ENCODE data around the gene OPCML.

Gene OPCML

DNA sequence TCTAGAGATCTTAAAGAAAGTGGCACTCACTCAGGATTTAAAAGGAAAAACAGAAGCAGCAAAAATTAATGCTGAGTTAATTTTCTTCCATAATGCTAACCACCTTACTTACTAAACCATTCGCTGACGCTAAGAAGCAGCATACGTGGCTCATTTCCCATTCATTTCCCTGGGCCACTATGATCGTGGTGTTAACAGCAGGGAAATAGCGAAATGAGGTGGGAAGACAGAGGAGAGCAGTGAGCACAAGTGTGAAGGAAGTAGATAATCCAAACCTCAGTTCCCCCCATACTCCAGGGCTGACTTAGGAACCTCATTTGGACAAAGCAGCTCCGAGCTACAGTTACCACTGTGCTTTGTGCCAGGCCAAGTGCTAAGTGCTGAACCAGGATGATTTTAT, 723.2 kb downstream of the OPCML start:
- no peaks in the 10 kb centered on the region for H3K36me3 Mint-ChIP-seq (ENCODE audit: low read depth)
- H3K4me1 Mint-ChIP-seq (ENCODE audit: low read depth), result no peaks in the 10 kb centered on the region
- no peaks in the 10 kb centered on the region for H3K27me3 Mint-ChIP-seq (ENCODE audit: low read depth)
- no peak overlapping the region for H3K4me3 Mint-ChIP-seq
- H3K27ac Mint-ChIP-seq, result no peak overlapping the region
- peaks cover 6% of the 10 kb centered on the region for H3K9me3 Mint-ChIP-seq
- DNase-seq (ENCODE audit: low spot score), result no peak

DNA sequence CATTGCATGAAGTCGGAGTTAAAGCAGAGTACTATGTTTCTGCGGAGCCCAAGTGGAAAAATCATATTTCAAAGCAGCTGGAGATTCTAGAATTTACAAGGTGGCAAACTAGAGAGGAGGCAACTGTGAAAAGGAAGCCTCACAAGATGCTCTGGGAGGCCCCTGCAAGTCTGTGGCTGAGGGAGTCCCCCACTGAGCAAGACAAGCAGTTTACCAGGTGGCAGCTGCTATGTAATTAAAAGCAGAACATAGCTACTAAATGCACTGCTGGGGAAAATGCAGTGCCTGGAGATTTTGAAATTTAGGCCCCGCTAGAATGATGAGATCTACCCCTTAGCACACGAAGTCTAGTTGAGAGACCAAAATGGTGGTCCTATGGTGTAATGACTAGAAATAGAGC, 728.0 kb downstream of the OPCML start:
- Mint-ChIP-seq H3K9me3 (peaks cover 3% of the 10 kb centered on the region), H3K4me3 (no peak overlapping the region), H3K4me1 (ENCODE audit: low read depth) (no peaks in the 10 kb centered on the region), H3K27me3 (ENCODE audit: low read depth) (no peaks in the 10 kb centered on the region), H3K36me3 (ENCODE audit: low read depth) (no peaks in the 10 kb centered on the region), H3K27ac (no peak overlapping the region)
- no peak for DNase-seq (ENCODE audit: low spot score)

DNA sequence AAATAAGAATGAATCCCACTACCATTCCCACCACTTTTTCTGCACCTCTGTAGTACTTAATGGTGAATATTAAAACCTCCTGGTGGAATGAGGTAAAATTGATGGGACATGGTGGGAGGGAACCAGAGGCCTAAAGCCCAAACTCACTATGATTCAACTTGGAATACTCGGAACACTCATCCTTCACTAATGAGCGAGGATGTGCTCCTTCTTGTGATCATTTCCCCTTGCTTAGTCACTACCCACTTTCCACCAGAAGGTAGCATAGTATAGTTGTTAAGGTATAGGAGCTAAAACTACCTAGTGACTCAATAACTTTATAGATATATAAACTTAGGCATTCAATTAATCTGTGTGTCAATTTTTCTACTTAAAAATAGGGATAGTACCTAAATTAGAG, 728.9 kb downstream of the OPCML start:
- H3K27me3 Mint-ChIP-seq (ENCODE audit: low read depth), result no peaks in the 10 kb centered on the region
- H3K27ac Mint-ChIP-seq, result no peak overlapping the region
- peaks cover 3% of the 10 kb centered on the region for H3K9me3 Mint-ChIP-seq
- DNase-seq (ENCODE audit: low spot score), result no peak
- H3K36me3 Mint-ChIP-seq (ENCODE audit: low read depth), result no peaks in the 10 kb centered on the region
- no peaks in the 10 kb centered on the region for H3K4me1 Mint-ChIP-seq (ENCODE audit: low read depth)
- no peak overlapping the region for H3K4me3 Mint-ChIP-seq

DNA sequence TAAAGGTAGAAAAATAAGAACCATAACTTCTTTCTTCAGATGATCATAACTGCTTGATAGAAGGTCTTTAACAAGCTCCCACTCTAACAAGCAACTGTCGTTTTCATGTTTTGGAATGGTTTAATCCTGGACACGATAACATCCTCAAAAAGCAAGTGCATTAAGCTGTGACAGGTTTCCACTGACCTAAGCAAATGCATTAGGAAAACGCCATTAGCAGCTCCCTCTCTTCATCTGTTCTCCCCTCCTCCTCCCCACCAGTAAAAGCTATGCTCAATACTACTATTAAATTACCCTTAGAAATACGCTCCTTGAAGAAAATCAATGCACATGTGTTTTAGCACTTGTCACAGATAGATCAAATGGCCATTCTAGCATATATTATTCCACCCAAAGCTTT, 729.4 kb downstream of the OPCML start:
- no peak overlapping the region for H3K4me3 Mint-ChIP-seq
- H3K27me3 Mint-ChIP-seq (ENCODE audit: low read depth), result no peaks in the 10 kb centered on the region
- no peak overlapping the region for H3K27ac Mint-ChIP-seq
- no peak for DNase-seq (ENCODE audit: low spot score)
- H3K4me1 Mint-ChIP-seq (ENCODE audit: low read depth), result no peaks in the 10 kb centered on the region
- peaks cover 3% of the 10 kb centered on the region for H3K9me3 Mint-ChIP-seq
- no peaks in the 10 kb centered on the region for H3K36me3 Mint-ChIP-seq (ENCODE audit: low read depth)

DNA sequence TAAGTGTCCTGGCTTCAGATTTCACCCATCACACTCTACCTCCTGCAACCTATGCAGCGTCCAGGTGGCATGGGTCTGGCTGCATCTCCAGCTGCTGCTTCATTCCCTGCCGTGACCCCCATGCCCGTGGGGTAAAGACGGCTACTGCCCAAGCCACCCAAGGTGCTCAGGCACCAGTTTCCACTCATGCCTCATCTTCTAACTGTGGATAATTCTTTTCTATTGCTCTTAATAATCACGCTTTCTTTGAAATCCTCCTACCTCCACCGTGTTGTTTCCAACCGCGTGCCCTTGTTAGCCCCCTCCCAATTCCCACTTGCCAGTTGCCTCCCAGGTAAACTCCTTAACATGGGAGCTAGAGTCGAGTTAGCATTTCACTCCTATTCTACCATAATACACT, 738.5 kb downstream of the OPCML start:
- no peak overlapping the region for H3K27ac Mint-ChIP-seq
- no peaks in the 10 kb centered on the region for H3K4me1 Mint-ChIP-seq (ENCODE audit: low read depth)
- no peak for DNase-seq (ENCODE audit: low spot score)
- H3K27me3 Mint-ChIP-seq (ENCODE audit: low read depth), result no peaks in the 10 kb centered on the region
- H3K36me3 Mint-ChIP-seq (ENCODE audit: low read depth), result no peaks in the 10 kb centered on the region
- H3K4me3 Mint-ChIP-seq, result no peak overlapping the region
- no peaks in the 10 kb centered on the region for H3K9me3 Mint-ChIP-seq

DNA sequence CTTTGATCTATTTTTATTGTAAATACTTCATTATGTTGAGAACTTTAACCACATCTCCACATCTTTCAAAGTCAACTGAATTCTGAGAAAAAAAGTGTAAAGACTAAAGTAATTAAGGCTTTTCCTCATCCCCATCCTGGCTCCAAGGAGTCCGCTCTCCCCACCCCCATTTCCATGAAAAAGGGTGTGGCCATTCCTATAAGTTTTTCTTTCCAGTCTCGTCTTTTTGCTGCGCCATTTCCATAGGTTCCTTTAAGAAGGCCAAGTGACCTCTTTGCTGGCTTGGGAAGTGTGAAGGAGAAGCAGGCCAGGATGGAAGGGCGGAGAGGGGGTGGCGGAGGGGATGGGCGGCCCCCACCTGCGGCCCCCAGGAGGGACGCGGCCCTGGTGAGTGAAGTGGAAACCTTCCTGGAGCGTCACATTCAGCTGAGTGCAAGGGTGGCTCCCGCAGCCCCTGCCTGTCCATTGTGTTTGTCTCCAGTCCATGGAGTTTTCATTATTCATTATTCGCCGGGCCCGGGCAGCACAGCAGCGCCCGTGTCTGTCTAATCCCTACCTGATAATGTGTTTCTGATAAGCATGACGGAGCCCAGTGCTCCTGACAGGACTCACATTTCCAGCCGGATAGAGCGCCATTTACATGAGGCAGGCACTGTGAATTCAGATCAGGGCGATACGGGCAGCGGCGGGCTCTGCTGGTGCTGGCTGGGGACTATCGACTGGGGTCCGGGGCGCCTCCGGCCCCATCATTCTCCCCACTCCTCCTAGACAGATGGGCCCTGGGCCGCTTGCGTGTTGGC, 739.8 kb downstream of the OPCML start:
- DNase-seq (ENCODE audit: low spot score), result no peak
- no peaks in the 10 kb centered on the region for H3K4me1 Mint-ChIP-seq (ENCODE audit: low read depth)
- no peak overlapping the region for H3K27ac Mint-ChIP-seq
- H3K27me3 Mint-ChIP-seq (ENCODE audit: low read depth), result no peaks in the 10 kb centered on the region
- H3K4me3 Mint-ChIP-seq, result no peak overlapping the region
- H3K9me3 Mint-ChIP-seq, result no peaks in the 10 kb centered on the region
- no peaks in the 10 kb centered on the region for H3K36me3 Mint-ChIP-seq (ENCODE audit: low read depth)

DNA sequence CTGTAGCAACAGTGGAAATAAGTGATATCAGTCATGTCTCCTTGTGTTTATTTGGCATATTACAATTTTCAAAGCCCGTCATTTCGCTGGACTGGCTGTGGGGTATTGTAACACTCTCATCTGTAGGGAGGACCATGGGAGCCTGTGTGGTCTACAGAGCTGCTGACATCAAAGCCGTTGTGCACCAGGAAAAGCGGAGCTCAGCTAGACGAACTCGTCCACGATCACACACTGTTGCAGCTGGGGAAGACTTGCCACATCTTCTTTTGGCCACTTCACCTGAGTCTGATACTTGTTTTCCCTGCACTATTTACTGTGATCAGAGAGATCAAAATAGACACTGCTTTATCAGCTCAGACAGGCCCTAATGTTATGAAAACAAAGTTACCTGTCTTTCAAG, 741.3 kb downstream of the OPCML start:
- H3K9me3 Mint-ChIP-seq, result no peaks in the 10 kb centered on the region
- no peak for DNase-seq (ENCODE audit: low spot score)
- H3K4me1 Mint-ChIP-seq (ENCODE audit: low read depth), result no peaks in the 10 kb centered on the region
- H3K4me3 Mint-ChIP-seq, result no peak overlapping the region
- H3K36me3 Mint-ChIP-seq (ENCODE audit: low read depth), result no peaks in the 10 kb centered on the region
- no peaks in the 10 kb centered on the region for H3K27me3 Mint-ChIP-seq (ENCODE audit: low read depth)
- no peak overlapping the region for H3K27ac Mint-ChIP-seq

DNA sequence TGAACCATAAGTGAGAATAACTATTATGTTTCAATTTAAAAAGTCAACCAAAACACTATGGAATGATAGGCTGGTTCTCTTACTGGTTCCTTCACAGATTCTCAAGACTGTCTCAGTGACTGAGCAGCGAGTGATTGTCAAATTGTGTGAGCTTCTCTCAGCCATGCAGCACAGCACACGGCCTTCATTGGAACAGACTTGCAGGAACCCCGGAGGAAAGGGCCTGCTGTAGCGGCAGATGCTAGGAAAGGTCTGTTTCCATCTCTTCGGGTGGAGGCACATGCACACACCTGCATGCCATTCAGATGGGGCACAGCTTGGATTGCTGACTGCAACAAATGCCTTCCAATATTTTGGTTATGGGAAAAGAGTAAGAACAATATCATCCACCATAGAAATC, 741.8 kb downstream of the OPCML start:
- Mint-ChIP-seq H3K4me1 (ENCODE audit: low read depth) (no peaks in the 10 kb centered on the region), H3K36me3 (ENCODE audit: low read depth) (no peaks in the 10 kb centered on the region), H3K9me3 (no peaks in the 10 kb centered on the region), H3K4me3 (no peak overlapping the region), H3K27ac (no peak overlapping the region), H3K27me3 (ENCODE audit: low read depth) (no peaks in the 10 kb centered on the region)
- no peak for DNase-seq (ENCODE audit: low spot score)

DNA sequence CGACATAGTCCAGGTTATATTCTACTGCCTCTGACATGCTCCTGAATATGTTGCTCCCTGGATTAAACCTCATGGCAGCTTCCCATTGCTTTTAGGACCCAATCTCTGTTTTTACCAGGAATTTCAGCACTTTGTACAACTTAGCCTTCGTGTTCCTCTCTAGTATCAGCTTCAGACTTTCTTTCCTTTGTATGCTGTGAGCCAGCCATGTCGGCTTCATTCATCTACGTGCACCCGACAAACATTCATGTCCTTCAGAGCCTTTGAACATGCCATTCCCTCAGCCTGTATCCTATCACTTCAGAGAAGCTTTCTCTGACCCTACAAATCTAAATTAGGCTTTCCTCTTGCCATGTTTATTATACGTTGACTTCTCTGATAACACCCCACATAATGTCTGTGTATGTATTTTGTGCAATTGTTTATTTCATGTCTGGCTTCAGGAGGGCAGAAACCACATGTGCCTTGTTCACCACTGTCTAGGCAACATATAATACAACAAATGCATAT, 743.4 kb downstream of the OPCML start:
- Mint-ChIP-seq H3K27ac (no peak overlapping the region), H3K4me1 (ENCODE audit: low read depth) (no peaks in the 10 kb centered on the region), H3K36me3 (ENCODE audit: low read depth) (no peaks in the 10 kb centered on the region), H3K27me3 (ENCODE audit: low read depth) (no peaks in the 10 kb centered on the region), H3K9me3 (no peaks in the 10 kb centered on the region), H3K4me3 (no peak overlapping the region)
- no peak for DNase-seq (ENCODE audit: low spot score)

DNA sequence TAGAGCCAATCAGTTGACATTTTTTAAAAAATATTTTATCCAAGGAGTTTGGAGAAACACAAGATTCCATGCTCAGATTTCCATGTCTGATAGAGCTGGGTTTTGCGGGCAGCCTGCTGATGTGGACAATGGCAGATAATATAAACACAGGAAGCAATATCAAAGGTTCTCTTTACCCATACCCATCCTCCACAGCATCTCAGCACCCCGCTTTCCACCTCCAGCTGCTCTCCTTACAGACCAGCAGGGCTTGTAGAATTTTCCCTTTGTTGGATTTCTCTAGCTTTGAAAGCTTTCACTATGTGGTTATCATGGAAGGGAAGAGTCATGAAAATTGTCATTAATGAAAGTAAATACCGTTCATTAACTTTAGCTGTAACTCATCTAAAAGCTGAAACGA, 746.4 kb downstream of the OPCML start:
- Mint-ChIP-seq H3K27ac (no peak overlapping the region), H3K36me3 (ENCODE audit: low read depth) (no peaks in the 10 kb centered on the region), H3K9me3 (no peaks in the 10 kb centered on the region), H3K4me3 (no peak overlapping the region), H3K4me1 (ENCODE audit: low read depth) (no peaks in the 10 kb centered on the region), H3K27me3 (ENCODE audit: low read depth) (no peaks in the 10 kb centered on the region)
- no peak for DNase-seq (ENCODE audit: low spot score)

DNA sequence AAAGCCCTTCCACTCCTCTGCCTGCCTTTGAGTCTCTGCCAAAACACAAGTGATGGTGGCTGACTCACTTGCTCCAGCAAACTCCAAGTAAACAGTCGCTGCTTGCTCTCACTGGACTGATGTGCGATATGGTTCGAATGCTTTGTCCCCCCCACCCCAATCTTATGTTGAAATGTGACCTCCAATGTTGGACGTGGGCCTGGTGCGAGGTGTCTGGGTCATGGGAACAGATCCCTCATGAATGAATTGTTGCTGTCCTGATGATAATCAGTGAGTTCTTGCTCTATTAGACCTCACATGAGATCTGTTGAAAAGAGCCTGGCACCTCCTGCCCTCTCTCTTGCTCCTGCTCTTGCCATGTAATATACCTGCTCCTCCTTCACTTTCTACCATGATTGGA, 747.9 kb downstream of the OPCML start:
- H3K4me1 Mint-ChIP-seq (ENCODE audit: low read depth), result no peaks in the 10 kb centered on the region
- no peak for DNase-seq (ENCODE audit: low spot score)
- H3K4me3 Mint-ChIP-seq, result no peak overlapping the region

DNA sequence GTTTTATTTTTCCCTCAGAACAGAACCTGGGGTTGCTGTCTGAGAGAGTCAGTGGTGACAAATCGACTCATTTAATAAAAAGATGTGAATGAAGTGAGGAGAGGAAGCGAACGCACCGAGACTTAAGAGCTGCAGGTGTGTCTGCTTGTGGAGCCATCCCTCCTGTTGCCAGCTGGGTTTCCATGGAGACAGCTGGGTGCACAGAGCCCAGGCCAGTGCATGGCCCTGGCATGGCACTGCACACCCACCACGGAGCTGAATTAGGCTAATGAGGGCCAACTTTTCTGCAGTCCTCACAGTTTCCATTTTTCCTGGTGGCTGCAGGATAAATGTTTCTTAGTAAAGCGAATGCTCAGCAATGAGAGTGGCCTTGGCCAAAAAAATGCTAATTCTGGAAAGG, 750.2 kb downstream of the OPCML start:
- Mint-ChIP-seq H3K36me3 (ENCODE audit: low read depth) (no peaks in the 10 kb centered on the region), H3K27ac (no peak overlapping the region), H3K4me1 (ENCODE audit: low read depth) (no peaks in the 10 kb centered on the region), H3K9me3 (no peaks in the 10 kb centered on the region), H3K27me3 (ENCODE audit: low read depth) (no peaks in the 10 kb centered on the region), H3K4me3 (no peak overlapping the region)
- no peak for DNase-seq (ENCODE audit: low spot score)

More for the DNA sequence above, 747.9 kb downstream of the OPCML start:
- Mint-ChIP-seq H3K36me3 (ENCODE audit: low read depth) (no peaks in the 10 kb centered on the region), H3K9me3 (no peaks in the 10 kb centered on the region), H3K27me3 (ENCODE audit: low read depth) (no peaks in the 10 kb centered on the region), H3K27ac (no peak overlapping the region)

DNA sequence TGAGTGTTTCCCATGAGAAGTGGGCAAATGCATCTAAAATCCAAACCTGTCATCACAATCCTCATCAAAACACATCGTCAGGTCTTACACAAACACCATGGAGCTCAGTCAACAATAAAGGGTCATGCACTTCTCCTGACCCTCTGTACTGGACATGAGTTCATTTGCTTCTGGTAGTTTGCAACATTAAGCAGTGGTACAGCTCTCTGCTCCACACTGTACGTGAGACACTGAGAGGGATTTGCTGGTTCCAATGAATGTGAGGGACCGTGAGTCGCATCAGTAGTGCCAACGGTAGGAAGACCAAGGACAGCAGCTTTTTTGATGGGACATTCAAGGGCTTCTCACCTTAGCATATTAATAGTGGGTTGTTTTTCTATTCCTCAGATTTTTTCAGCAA, 752.3 kb downstream of the OPCML start:
- H3K36me3 Mint-ChIP-seq (ENCODE audit: low read depth), result no peaks in the 10 kb centered on the region
- DNase-seq (ENCODE audit: low spot score), result no peak
- no peaks in the 10 kb centered on the region for H3K9me3 Mint-ChIP-seq
- no peaks in the 10 kb centered on the region for H3K4me1 Mint-ChIP-seq (ENCODE audit: low read depth)
- H3K27ac Mint-ChIP-seq, result no peak overlapping the region
- no peak overlapping the region for H3K4me3 Mint-ChIP-seq
- no peaks in the 10 kb centered on the region for H3K27me3 Mint-ChIP-seq (ENCODE audit: low read depth)

DNA sequence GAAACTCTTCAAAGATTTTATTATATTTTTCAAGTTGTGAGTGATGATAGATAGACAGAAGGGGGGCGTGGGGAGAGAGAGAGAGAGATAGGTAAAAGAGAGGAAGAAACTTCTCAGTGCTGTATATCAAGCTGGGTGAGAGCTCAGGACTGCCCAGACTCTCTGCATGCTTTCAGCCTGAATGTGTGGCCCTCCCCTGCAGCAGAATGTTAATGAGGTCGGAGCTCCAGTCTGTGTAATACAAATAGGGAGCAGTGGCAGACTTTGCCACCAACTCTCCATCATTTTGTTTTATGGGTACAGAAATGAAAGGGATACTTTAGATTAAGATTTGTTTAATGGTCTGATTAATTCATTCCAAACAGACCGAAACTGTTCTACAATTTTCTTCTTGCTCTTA, 752.8 kb downstream of the OPCML start:
- no peaks in the 10 kb centered on the region for H3K27me3 Mint-ChIP-seq (ENCODE audit: low read depth)
- H3K27ac Mint-ChIP-seq, result no peak overlapping the region
- H3K4me1 Mint-ChIP-seq (ENCODE audit: low read depth), result no peaks in the 10 kb centered on the region
- DNase-seq (ENCODE audit: low spot score), result no peak
- H3K36me3 Mint-ChIP-seq (ENCODE audit: low read depth), result no peaks in the 10 kb centered on the region
- H3K4me3 Mint-ChIP-seq, result no peak overlapping the region
- H3K9me3 Mint-ChIP-seq, result no peaks in the 10 kb centered on the region
